SK-N-MC (cell line): Measurements from ENCODE around the gene SNX18.

Source experiments
- EZH2 ChIP-seq: fragments of 200-600 bp; sonication (generic); IDR thresholded peaks from one replicate; pipeline ENCODE4 v1.6.1; 2017; ENCODE audit warnings: antibody characterized with exemption
- POLR2AphosphoS5 ChIP-seq: IDR thresholded peaks from 2 replicates; pipeline ENCODE4 v1.6.1; 2012; ENCODE audit warnings: mild to moderate bottlenecking, low read depth, low read length, borderline replicate concordance

- TF ChIP-seq POLR2AphosphoS5: no peak
- TF ChIP-seq EZH2: no peak
These were observed 76.2 kb downstream of the SNX18 start for GRCh38 chr5:54593779-54594178.
